ENCODE measurements around the gene ALLC.
"Not testable (repeated sequence)": the region's sequence is repeated elsewhere in the genome, so short reads cannot be mapped to it uniquely, and the experiment has no call there.

The ALLC gene

GRCh38 chr2:3634596-3635121 is 23.3 kb upstream of the ALLC start:
- Histone ChIP-seq H3K27me3 (replicated peaks) (no peaks in the 10 kb centered on the region), H3K27ac (no peak overlapping the region), H3K36me3 (replicated peaks) (no peaks in the 10 kb centered on the region), H3K4me3 (ENCODE audit: low read depth, low read length) (no peak overlapping the region)
- no peak for TF ChIP-seq CTCF (IDR thresholded peaks at IDR 0.05; ENCODE audit: low read depth, low read length, missing control alignments)
- in situ Hi-C loops (cut with HindIII; ENCODE audit: low pct_ligation_motif_present, low sequenced_read_pairs), result no loop called here
- no peak for DNase-seq

- no peak overlapping the region for H3K27ac ChIP-seq
- H3K4me3 ChIP-seq (ENCODE audit: low read depth, low read length), result no peak overlapping the region
- in situ Hi-C loops (cut with HindIII; ENCODE audit: low pct_ligation_motif_present, low sequenced_read_pairs), result no loop called here
- H3K36me3 ChIP-seq (replicated peaks), result no peaks in the 10 kb centered on the region
- no peak for TF ChIP-seq CTCF (IDR thresholded peaks at IDR 0.05; ENCODE audit: low read depth, low read length, missing control alignments)
- DNase-seq, result no peak
- no peaks in the 10 kb centered on the region for H3K27me3 ChIP-seq (replicated peaks)
These were observed 22.6 kb upstream of the ALLC start for GRCh38 chr2:3635171-3635974.

- H3K4me3 ChIP-seq (ENCODE audit: low read depth, low read length); DNase-seq; H3K36me3 ChIP-seq (replicated peaks); H3K27ac ChIP-seq; H3K27me3 ChIP-seq (replicated peaks); in situ Hi-C loops (cut with HindIII; ENCODE audit: low pct_ligation_motif_present, low sequenced_read_pairs): not testable (repeated sequence)
These were observed 22.0 kb upstream of the ALLC start for GRCh38 chr2:3635975-3636327.

DNA sequence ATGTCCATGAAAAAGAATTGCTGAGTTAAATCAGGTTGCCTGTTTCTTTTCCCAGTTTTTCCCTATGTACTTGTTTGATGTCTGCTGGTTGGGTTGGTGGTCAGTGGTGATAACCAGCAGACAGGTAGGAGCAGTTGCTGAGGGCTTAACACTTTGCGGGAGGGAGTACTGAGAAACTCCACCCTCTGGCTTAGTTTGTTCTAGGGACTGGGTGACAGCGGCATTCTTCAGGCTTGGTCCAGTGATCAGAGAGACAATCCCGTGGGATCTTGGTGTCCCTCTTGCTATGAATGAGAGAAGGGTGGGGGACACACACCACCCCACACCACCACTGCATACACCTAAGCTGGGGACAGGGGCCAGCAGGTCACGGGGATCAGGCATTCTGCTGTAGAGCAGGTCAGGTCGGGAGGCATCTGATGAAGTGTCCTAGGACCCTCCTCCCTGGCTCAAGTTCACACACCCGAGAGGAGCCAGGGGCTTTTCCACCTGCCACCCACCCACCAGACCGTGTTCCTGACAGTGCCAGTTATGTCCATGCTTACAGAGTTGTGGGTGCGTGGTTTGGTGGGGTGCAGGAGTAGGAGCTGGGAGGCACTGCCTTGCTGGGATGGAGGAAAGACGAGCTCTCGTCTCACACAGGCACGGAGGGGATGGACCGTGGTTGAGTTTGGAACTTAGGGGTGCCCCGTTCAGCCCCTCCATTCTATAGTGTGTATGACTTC is 21.3 kb upstream of the ALLC start:
- Histone ChIP-seq H3K36me3 (replicated peaks) (no peaks in the 10 kb centered on the region), H3K27me3 (replicated peaks) (no peaks in the 10 kb centered on the region), H3K27ac (no peak overlapping the region), H3K4me3 (ENCODE audit: low read depth, low read length) (no peak overlapping the region)
- no peak for TF ChIP-seq CTCF (IDR thresholded peaks at IDR 0.05; ENCODE audit: low read depth, low read length, missing control alignments)
- no peak for DNase-seq
- in situ Hi-C loops (cut with HindIII; ENCODE audit: low pct_ligation_motif_present, low sequenced_read_pairs), result no loop called here

DNA sequence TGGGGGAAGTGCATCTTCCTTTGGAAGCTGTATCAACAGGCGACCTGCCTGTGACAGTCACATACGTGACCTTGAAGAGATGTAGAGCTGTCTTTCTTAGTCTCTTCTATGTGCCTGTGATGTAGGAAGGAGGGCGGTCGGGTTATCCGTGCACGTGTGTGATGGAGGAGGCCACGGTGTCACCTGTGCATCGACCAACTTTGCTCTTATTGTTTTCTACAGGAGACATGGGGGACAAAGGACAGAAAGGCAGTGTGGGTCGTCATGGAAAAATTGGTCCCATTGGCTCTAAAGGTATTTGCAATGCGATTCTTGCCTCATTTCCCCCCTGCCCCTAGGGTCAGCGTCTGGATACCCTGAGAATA is 20.7 kb upstream of the ALLC start:
- in situ Hi-C loops (cut with HindIII; ENCODE audit: low pct_ligation_motif_present, low sequenced_read_pairs), result no loop called here
- H3K4me3 ChIP-seq (ENCODE audit: low read depth, low read length), result no peak overlapping the region
- H3K27me3 ChIP-seq (replicated peaks), result no peaks in the 10 kb centered on the region
- TF ChIP-seq CTCF (IDR thresholded peaks at IDR 0.05; ENCODE audit: low read depth, low read length, missing control alignments), result no peak
- H3K36me3 ChIP-seq (replicated peaks), result no peaks in the 10 kb centered on the region
- no peak overlapping the region for H3K27ac ChIP-seq
- no peak for DNase-seq

DNA sequence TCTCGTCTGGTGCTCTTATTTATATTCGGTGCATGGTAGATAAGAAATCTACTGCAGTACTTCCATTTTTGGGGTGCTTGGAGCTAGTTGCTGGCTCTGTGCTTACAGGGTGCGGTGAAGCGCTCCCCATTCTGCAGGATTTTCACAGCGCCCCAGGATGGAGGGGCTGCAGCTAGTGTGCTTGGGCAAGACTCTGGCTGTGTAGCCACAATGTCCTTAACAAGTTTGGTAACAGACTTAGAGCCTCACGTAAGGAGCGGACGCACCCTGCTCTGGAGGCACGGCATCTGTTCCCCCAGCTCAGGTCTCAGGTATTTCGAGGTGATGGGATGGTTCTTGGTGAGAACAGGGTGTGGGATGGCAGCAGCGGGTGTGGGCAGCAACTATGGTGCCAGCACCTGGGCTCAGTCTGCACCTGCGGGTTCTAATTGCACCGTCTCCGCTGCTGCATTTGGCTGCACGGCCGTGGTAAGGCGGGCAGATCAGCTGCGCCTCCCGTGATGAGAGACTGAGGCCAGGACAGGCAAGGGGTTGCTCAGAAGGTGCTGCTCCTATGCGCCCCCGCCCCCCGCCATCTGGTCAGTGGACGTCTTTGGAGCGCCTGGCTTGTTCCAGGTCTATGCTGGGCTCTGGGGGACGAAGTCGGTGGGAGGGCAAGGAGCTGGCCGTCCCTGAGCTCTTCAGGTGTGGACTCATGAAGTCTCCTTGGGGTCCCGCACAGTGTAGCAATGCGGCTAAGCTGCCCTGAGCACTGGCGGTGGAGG is 20.1 kb upstream of the ALLC start:
- TF ChIP-seq CTCF (IDR thresholded peaks at IDR 0.05; ENCODE audit: low read depth, low read length, missing control alignments), result no peak
- H3K4me3 ChIP-seq (ENCODE audit: low read depth, low read length), result no peak overlapping the region
- in situ Hi-C loops (cut with HindIII; ENCODE audit: low pct_ligation_motif_present, low sequenced_read_pairs), result no loop called here
- no peak overlapping the region for H3K27ac ChIP-seq
- H3K36me3 ChIP-seq (replicated peaks), result no peaks in the 10 kb centered on the region
- DNase-seq, result no peak
- H3K27me3 ChIP-seq (replicated peaks), result no peaks in the 10 kb centered on the region
